DND-41 (cell line): ENCODE results near the gene PTPRCAP.

Experiments
- EZH2 ChIP-seq: IDR thresholded peaks from 3 replicates; pipeline ENCODE4 v1.6.1; 2012; ENCODE audit warnings: borderline replicate concordance, low read depth, mild to moderate bottlenecking, moderate library complexity, low read length, inconsistent platforms; ENCODE audit not compliant: severe bottlenecking
- TF ChIP-seq, protein P1 (sequence below): IDR thresholded peaks from 2 replicates; pipeline ENCODE4 v1.5.1; 2012; ENCODE audit warnings: borderline replicate concordance, low read length, moderate library complexity, mild to moderate bottlenecking; ENCODE audit not compliant: poor library complexity, severe bottlenecking; ENCODE audit errors: extremely low read depth

DNA sequence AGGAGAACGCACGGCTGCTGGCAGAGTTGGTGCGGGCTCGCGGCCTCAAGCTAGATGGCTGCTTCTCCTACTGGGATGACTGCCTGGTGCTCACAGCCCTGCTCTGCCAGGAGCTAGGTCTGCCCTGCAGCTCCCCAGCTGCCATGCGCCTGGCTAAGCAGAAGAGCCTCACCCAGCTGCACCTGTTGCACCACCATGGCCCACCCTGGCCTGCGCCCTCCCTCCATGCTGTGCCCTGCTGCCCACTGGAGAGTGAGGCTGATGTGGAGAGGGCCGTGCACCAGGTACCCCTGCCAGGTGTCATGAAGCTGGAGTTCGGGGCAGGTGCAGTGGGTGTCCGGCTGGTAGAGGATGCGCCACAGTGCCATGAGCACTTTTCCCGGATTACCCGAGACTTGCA lies 14.0 kb downstream of the PTPRCAP start:
- TF ChIP-seq, protein P1, sequence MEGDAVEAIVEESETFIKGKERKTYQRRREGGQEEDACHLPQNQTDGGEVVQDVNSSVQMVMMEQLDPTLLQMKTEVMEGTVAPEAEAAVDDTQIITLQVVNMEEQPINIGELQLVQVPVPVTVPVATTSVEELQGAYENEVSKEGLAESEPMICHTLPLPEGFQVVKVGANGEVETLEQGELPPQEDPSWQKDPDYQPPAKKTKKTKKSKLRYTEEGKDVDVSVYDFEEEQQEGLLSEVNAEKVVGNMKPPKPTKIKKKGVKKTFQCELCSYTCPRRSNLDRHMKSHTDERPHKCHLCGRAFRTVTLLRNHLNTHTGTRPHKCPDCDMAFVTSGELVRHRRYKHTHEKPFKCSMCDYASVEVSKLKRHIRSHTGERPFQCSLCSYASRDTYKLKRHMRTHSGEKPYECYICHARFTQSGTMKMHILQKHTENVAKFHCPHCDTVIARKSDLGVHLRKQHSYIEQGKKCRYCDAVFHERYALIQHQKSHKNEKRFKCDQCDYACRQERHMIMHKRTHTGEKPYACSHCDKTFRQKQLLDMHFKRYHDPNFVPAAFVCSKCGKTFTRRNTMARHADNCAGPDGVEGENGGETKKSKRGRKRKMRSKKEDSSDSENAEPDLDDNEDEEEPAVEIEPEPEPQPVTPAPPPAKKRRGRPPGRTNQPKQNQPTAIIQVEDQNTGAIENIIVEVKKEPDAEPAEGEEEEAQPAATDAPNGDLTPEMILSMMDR: no peak
- TF ChIP-seq EZH2: no peak
